Measurements from ENCODE around the gene TNFSF4.

GRCh38 chr1:173163222-173163621, 43.9 kb downstream of the TNFSF4 start:
- TF ChIP-seq GATA2 (IDR thresholded peaks at IDR 0.05; ENCODE audit: low read depth, low read length) (no peak), GATA3 (IDR thresholded peaks at IDR 0.05; ENCODE audit: low read depth, low read length) (no peak)

All from SH-SY5Y (cell line).